Adipocyte (in vitro differentiated cells): ENCODE data around the gene TNFRSF11A.

ENCODE experiments used
- DNase-seq: peaks from one replicate; pipeline ENCODE4 v3.0.0-alpha.2; 2015; ENCODE audit warnings: low read depth
- H3K27me3 ChIP-seq: replicated peaks from 2 replicates; pipeline ENCODE4 v1.7.0; 2013; ENCODE audit warnings: mild to moderate bottlenecking, low read length, moderate library complexity; ENCODE audit not compliant: control insufficient read depth, insufficient read depth
- H3K36me3 ChIP-seq: 2 replicates; pipeline ENCODE4 v1.7.0; 2013; ENCODE audit warnings: low read length, mild to moderate bottlenecking, moderate library complexity; ENCODE audit not compliant: control insufficient read depth, insufficient read depth, severe bottlenecking
- H3K4me1 ChIP-seq: 2 replicates; pipeline ENCODE4 v1.7.0; 2013; ENCODE audit warnings: mild to moderate bottlenecking, low read length, moderate library complexity; ENCODE audit not compliant: control insufficient read depth, insufficient read depth
- H3K4me3 ChIP-seq: 2 replicates; pipeline ENCODE4 v1.7.0; 2013; ENCODE audit warnings: mild to moderate bottlenecking, low read length, moderate library complexity
- H3K9ac ChIP-seq: 2 replicates; pipeline ENCODE4 v1.7.0; 2013; ENCODE audit warnings: mild to moderate bottlenecking, low read length, moderate library complexity
- H3K9me3 ChIP-seq: 2 replicates; pipeline ENCODE4 v1.7.0; 2013; ENCODE audit warnings: mild to moderate bottlenecking, low read length, moderate library complexity; ENCODE audit not compliant: control insufficient read depth

The TNFRSF11A gene

DNA sequence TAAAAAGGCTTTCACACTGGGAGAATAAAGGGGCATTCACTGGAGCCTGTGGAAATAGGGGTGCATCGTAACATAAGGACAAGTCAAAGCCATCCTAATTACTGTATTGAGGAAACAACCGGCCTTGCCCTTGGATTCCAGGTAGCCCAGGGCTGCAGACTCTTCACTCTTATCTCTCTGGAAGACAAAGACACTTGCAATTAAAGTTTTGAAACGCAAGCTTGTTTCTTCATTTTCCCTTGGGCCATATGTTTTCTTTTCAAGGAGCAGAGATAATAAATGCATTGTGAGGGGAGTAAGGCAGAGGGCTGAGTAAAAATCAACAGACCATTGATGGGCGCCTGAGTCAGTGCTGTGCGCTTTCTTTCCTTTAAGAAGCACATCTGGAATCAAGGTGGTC is 11.5 kb downstream of the TNFRSF11A start:
- Histone ChIP-seq H3K9ac (no peak overlapping the region), H3K36me3 (no peaks in the 10 kb centered on the region), H3K4me3 (no peak overlapping the region), H3K4me1 (peaks cover 6% of the 10 kb centered on the region), H3K9me3 (no peaks in the 10 kb centered on the region), H3K27me3 (peaks cover 4% of the 10 kb centered on the region)
- no peak for DNase-seq

DNA sequence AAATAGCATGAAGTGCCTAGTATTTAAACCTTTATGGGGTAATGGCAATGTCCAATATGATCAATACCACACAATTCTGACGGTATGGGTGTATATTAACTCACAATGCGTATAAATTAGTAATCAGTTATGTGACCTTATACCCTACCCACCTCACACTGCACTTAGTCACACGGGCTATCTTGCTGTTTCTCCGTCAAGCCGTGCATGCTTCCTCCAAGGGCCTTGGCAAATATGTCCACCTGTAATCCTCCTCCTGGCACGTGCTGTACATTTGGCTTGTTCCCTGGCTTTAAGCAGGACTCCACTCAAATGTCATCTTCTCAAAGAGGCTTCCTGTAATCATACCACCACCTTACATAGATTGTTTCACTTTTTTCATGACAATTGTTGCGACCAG is 12.2 kb downstream of the TNFRSF11A start:
- peaks cover 4% of the 10 kb centered on the region for H3K27me3 ChIP-seq
- H3K4me3 ChIP-seq = no peak overlapping the region
- no peak for DNase-seq

GRCh38 chr18:62338446-62339105 is 13.5 kb downstream of the TNFRSF11A start:
- Histone ChIP-seq H3K4me3 (no peak overlapping the region), H3K36me3 (no peaks in the 10 kb centered on the region), H3K9me3 (no peaks in the 10 kb centered on the region), H3K27me3 (peaks cover 8% of the 10 kb centered on the region), H3K4me1 (peaks cover 6% of the 10 kb centered on the region), H3K9ac (no peak overlapping the region)
- no peak for DNase-seq

More for the DNA sequence above, 12.2 kb downstream of the TNFRSF11A start:
- H3K9ac ChIP-seq = no peak overlapping the region
- H3K36me3 ChIP-seq = no peaks in the 10 kb centered on the region
- no peaks in the 10 kb centered on the region for H3K9me3 ChIP-seq
- peaks cover 6% of the 10 kb centered on the region for H3K4me1 ChIP-seq

DNA sequence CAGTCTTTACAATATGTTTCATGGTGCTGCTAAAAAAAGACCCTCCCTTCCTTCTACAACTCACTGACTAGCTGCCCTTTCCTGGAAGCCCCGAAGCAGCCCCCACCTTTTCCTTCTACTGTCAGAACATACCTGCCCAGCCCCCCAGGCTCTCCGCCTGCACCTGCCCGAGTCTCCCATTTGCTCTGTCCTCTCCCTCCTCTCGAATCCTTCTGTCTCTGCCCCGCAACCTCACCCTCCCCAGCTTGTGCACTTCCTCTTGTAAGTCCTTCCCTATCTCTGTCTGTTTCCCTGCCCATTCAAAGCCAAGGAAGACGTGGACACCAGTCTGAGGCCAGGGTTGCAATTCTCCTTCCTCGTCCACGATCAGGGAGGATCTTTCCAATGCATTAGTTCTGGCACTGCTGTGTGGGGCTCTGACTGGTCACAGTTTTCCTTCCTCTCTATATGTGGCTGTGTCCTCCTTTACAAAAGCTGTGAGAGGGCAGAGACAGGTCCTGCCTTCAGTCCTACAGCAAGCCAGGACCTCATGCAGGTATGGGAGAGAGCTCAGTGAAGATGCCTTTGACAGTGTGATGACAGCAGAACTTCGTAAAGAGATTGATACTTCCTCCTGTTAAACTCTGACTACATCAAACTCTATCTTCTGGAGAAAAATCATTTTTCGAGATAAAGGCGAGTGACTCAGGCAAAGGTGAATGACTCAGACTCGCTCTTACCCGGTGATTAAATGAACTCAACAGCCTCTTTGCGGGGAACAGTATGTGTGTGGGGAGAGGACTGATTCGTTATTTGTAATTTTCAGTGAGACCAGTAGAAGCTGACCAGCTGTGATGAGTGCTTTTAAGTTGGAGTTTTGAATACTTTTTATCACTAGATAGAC is 14.2 kb downstream of the TNFRSF11A start:
- Histone ChIP-seq H3K36me3 (no peaks in the 10 kb centered on the region), H3K4me1 (peaks cover 6% of the 10 kb centered on the region), H3K9me3 (no peaks in the 10 kb centered on the region), H3K9ac (no peak overlapping the region), H3K27me3 (peaks cover 11% of the 10 kb centered on the region), H3K4me3 (no peak overlapping the region)
- peak; percentile 38 for DNase-seq

GRCh38 chr18:62340996-62341395 is 15.9 kb downstream of the TNFRSF11A start:
- peaks cover 26% of the 10 kb centered on the region for H3K27me3 ChIP-seq
- no peaks in the 10 kb centered on the region for H3K36me3 ChIP-seq
- H3K4me1 ChIP-seq = peaks cover under 1% of the 10 kb centered on the region
- H3K9ac ChIP-seq = no peak overlapping the region
- no peaks in the 10 kb centered on the region for H3K9me3 ChIP-seq
- DNase-seq = no peak
- H3K4me3 ChIP-seq = no peak overlapping the region

- H3K27me3 ChIP-seq = peaks cover 31% of the 10 kb centered on the region
Observed at GRCh38 chr18:62341473-62341872, 16.4 kb downstream of the TNFRSF11A start.

GRCh38 chr18:62342884-62343283 is 17.8 kb downstream of the TNFRSF11A start:
- no peak overlapping the region for H3K9ac ChIP-seq
- no peak overlapping the region for H3K4me3 ChIP-seq
- H3K9me3 ChIP-seq = no peaks in the 10 kb centered on the region
- H3K27me3 ChIP-seq = peaks cover 39% of the 10 kb centered on the region
- DNase-seq = no peak
- H3K36me3 ChIP-seq = no peaks in the 10 kb centered on the region
- no peaks in the 10 kb centered on the region for H3K4me1 ChIP-seq

More at GRCh38 chr18:62341473-62341872, 16.4 kb downstream of the TNFRSF11A start:
- no peak overlapping the region for H3K9ac ChIP-seq
- H3K4me3 ChIP-seq = no peak overlapping the region
- no peak for DNase-seq
- no peaks in the 10 kb centered on the region for H3K36me3 ChIP-seq
- H3K4me1 ChIP-seq = no peaks in the 10 kb centered on the region
- no peaks in the 10 kb centered on the region for H3K9me3 ChIP-seq

GRCh38 chr18:62343316-62343715 is 18.2 kb downstream of the TNFRSF11A start:
- Histone ChIP-seq H3K4me3 (no peak overlapping the region), H3K4me1 (no peaks in the 10 kb centered on the region), H3K9ac (no peak overlapping the region), H3K36me3 (no peaks in the 10 kb centered on the region), H3K27me3 (peaks cover 38% of the 10 kb centered on the region), H3K9me3 (no peaks in the 10 kb centered on the region)
- DNase-seq = no peak

DNA sequence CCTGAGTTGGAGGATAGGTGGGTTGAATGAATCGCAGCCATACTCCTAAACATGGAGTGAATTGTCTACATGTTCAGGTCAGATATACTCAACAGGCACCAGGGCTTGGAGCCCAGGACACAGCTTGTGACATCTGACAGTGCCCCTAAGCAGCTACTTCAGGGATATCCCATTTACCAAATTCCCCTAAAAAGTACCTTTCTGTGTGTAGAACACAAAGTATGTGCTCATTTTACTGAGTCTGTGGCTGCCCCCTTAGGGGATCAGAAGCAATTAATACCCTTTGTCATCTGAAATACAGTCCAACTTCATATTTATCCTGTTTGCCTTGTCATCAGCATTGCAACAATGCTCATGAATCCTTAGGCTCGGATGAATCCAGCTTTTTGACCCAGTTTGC is 20.8 kb downstream of the TNFRSF11A start:
- Histone ChIP-seq H3K9me3 (no peaks in the 10 kb centered on the region), H3K27me3 (peaks cover 35% of the 10 kb centered on the region), H3K36me3 (no peaks in the 10 kb centered on the region), H3K4me1 (no peaks in the 10 kb centered on the region), H3K4me3 (no peak overlapping the region), H3K9ac (no peak overlapping the region)
- no peak for DNase-seq

DNA sequence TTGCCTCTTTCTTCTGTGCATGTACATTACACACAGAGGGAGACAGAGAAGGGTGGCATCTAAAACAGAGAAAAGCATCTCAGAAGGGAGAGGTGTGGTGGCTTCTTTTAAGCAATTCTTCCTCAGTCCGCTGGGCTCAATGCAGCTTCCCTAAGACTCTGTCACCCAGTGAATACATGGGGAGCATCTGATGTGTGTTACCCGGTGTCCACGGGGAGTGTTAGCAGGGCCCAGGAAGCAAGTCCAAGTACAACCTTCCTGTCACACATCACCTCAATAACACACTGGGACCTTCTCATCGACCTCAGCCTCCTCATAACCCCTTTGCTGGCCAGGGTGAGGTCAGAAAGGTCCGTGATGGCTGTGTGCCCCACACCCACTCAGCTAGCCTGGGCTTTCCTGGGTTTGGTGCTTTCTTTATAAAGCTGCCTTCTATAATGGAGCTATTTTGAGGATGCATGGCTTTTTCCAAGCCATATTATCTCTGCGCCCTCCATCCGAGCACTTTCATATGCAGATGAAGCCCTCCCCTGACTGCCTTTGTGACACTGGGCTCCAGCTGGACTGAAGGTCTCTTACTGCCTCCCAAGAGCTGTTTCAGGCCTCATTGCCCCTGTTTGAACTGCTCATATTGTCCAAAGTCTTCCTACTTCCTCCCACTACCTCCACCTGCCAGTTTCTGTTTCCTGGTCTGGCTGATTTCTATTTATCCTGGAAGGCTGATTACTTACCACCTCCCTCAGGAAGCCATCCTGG is 21.4 kb downstream of the TNFRSF11A start:
- Histone ChIP-seq H3K4me3 (no peak overlapping the region), H3K4me1 (no peaks in the 10 kb centered on the region), H3K9ac (no peak overlapping the region), H3K36me3 (no peaks in the 10 kb centered on the region), H3K27me3 (peaks cover 35% of the 10 kb centered on the region), H3K9me3 (no peaks in the 10 kb centered on the region)
- DNase-seq = no peak

DNA sequence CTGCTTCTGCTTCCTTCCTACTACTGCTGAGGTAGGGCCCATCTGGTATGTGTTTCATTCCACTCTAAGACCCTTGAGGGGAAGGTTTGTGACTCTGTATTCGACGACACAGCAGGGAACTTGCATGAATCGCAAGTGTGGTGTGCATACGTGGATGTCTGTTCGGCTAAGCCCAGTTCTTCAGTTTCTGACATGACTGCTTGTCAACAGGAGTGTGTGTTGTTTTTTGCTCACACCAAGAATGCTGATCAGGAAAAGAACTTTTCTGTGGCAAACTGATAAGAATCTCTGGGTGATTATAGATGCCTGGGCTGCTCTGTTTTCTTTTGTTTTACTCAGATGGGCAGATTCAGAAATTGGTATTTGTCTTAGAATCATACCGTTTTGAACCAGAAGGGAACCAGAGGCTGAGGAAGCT is 22.0 kb downstream of the TNFRSF11A start:
- no peak for DNase-seq
- Histone ChIP-seq H3K27me3 (peaks cover 35% of the 10 kb centered on the region), H3K36me3 (no peaks in the 10 kb centered on the region), H3K9ac (no peak overlapping the region), H3K4me1 (no peaks in the 10 kb centered on the region), H3K9me3 (no peaks in the 10 kb centered on the region), H3K4me3 (no peak overlapping the region)
